ENCODE measurements around the gene SERPINF2.

Gene SERPINF2

GRCh38 chr17:1710807-1711553, 31.7 kb upstream of the SERPINF2 start:
- H2AFZ ChIP-seq (ENCODE audit: low read depth, low read length, severe bottlenecking): no peak overlapping the region
- H3K9me3 ChIP-seq (ENCODE audit: insufficient read depth, low read length): no peaks in the 10 kb centered on the region
- no peaks in the 10 kb centered on the region for H3K27me3 ChIP-seq (ENCODE audit: low read length)
- no peak overlapping the region for H3K9ac ChIP-seq (ENCODE audit: low read length)
- no peak for TF ChIP-seq CTCF (IDR thresholded peaks at IDR 0.05; ENCODE audit: insufficient read depth, low read length, poor library complexity, severe bottlenecking)
- TF ChIP-seq EZH2phosphoT487 (conservative IDR thresholded peaks at IDR 0.05; ENCODE audit: low read length): no peak
- no peaks in the 10 kb centered on the region for H3K36me3 ChIP-seq (ENCODE audit: low read length)
- no peak overlapping the region for H3K4me2 ChIP-seq (ENCODE audit: low read depth, low read length, poor library complexity, severe bottlenecking)
- no peaks in the 10 kb centered on the region for H3K9me2 ChIP-seq (replicated peaks; ENCODE audit: insufficient read depth, low read length)
- H4K20me1 ChIP-seq (ENCODE audit: low read depth, low read length): no peaks in the 10 kb centered on the region
- no peak overlapping the region for H3K27ac ChIP-seq (ENCODE audit: low read depth, low read length)
- H3F3A ChIP-seq (ENCODE audit: insufficient read depth): peaks cover 4% of the 10 kb centered on the region; the same call in 1 of the 2 replicates
- no peak overlapping the region for H3K4me3 ChIP-seq (ENCODE audit: insufficient read depth, low read length, poor library complexity, severe bottlenecking)
- no peaks in the 10 kb centered on the region for H3K79me2 ChIP-seq (ENCODE audit: insufficient read depth, low read length)

GRCh38 chr17:1711804-1712203, 30.9 kb upstream of the SERPINF2 start:
- Histone ChIP-seq H3K4me3 (ENCODE audit: insufficient read depth, low read length, poor library complexity, severe bottlenecking) (no peak overlapping the region), H3K27ac (ENCODE audit: low read depth, low read length) (no peak overlapping the region), H3K9me3 (ENCODE audit: insufficient read depth, low read length) (no peaks in the 10 kb centered on the region), H4K20me1 (ENCODE audit: low read depth, low read length) (no peaks in the 10 kb centered on the region), H2AFZ (ENCODE audit: low read depth, low read length, severe bottlenecking) (no peak overlapping the region), H3K9me2 (replicated peaks; ENCODE audit: insufficient read depth, low read length) (no peaks in the 10 kb centered on the region), H3F3A (ENCODE audit: insufficient read depth) (peaks cover 4% of the 10 kb centered on the region; the same call in 1 of the 2 replicates), H3K36me3 (ENCODE audit: low read length) (no peaks in the 10 kb centered on the region), H3K9ac (ENCODE audit: low read length) (no peak overlapping the region), H3K79me2 (ENCODE audit: insufficient read depth, low read length) (no peaks in the 10 kb centered on the region), H3K4me2 (ENCODE audit: low read depth, low read length, poor library complexity, severe bottlenecking) (no peak overlapping the region), H3K27me3 (ENCODE audit: low read length) (no peaks in the 10 kb centered on the region)
- no peak for TF ChIP-seq EZH2phosphoT487 (conservative IDR thresholded peaks at IDR 0.05; ENCODE audit: low read length)
- no peak for TF ChIP-seq CTCF (IDR thresholded peaks at IDR 0.05; ENCODE audit: insufficient read depth, low read length, poor library complexity, severe bottlenecking)

- no peak overlapping the region for H3K9ac ChIP-seq (ENCODE audit: low read length)
- H3K4me2 ChIP-seq (ENCODE audit: low read depth, low read length, poor library complexity, severe bottlenecking): no peak overlapping the region
- no peak overlapping the region for H2AFZ ChIP-seq (ENCODE audit: low read depth, low read length, severe bottlenecking)
- no peaks in the 10 kb centered on the region for H3K9me3 ChIP-seq (ENCODE audit: insufficient read depth, low read length)
- no peaks in the 10 kb centered on the region for H3K9me2 ChIP-seq (replicated peaks; ENCODE audit: insufficient read depth, low read length)
- H3K79me2 ChIP-seq (ENCODE audit: insufficient read depth, low read length): no peaks in the 10 kb centered on the region
- TF ChIP-seq CTCF (IDR thresholded peaks at IDR 0.05; ENCODE audit: insufficient read depth, low read length, poor library complexity, severe bottlenecking) (no peak), EZH2phosphoT487 (conservative IDR thresholded peaks at IDR 0.05; ENCODE audit: low read length) (no peak)
- peaks cover 4% of the 10 kb centered on the region; the same call in 1 of the 2 replicates for H3F3A ChIP-seq (ENCODE audit: insufficient read depth)
- H3K36me3 ChIP-seq (ENCODE audit: low read length): no peaks in the 10 kb centered on the region
- H4K20me1 ChIP-seq (ENCODE audit: low read depth, low read length): no peaks in the 10 kb centered on the region
- no peak overlapping the region for H3K4me3 ChIP-seq (ENCODE audit: insufficient read depth, low read length, poor library complexity, severe bottlenecking)
- H3K27ac ChIP-seq (ENCODE audit: low read depth, low read length): no peak overlapping the region
- no peaks in the 10 kb centered on the region for H3K27me3 ChIP-seq (ENCODE audit: low read length)
Observed at GRCh38 chr17:1712271-1712670, 30.4 kb upstream of the SERPINF2 start.

Measured in SU-DHL-6 (cell line).